ENCODE measurements around the gene APCS.

APCS gene

GRCh38 chr1:159561497-159561896 is 26.1 kb upstream of the APCS start:
- no peak for TF ChIP-seq CTCF (conservative IDR thresholded peaks at IDR 0.05; ENCODE audit: control insufficient read depth, insufficient read depth, low read depth, low read length)
- H3K4me3 ChIP-seq (ENCODE audit: control insufficient read depth, low read depth, low read length): no peak overlapping the region
- no peak for DNase-seq (ENCODE audit: low read depth)

- TF ChIP-seq CTCF (conservative IDR thresholded peaks at IDR 0.05; ENCODE audit: control insufficient read depth, insufficient read depth, low read depth, low read length): no peak
- no peak for DNase-seq (ENCODE audit: low read depth)
- H3K4me3 ChIP-seq (ENCODE audit: control insufficient read depth, low read depth, low read length): no peak overlapping the region
These were observed 24.9 kb upstream of the APCS start for GRCh38 chr1:159562680-159563079.

GRCh38 chr1:159577446-159577845 is 10.2 kb upstream of the APCS start:
- no peak overlapping the region for H3K4me3 ChIP-seq (ENCODE audit: control insufficient read depth, low read depth, low read length)
- no peak for DNase-seq (ENCODE audit: low read depth)
- TF ChIP-seq CTCF (conservative IDR thresholded peaks at IDR 0.05; ENCODE audit: control insufficient read depth, insufficient read depth, low read depth, low read length): no peak

GRCh38 chr1:159580340-159580739 is 7.3 kb upstream of the APCS start:
- TF ChIP-seq CTCF (conservative IDR thresholded peaks at IDR 0.05; ENCODE audit: control insufficient read depth, insufficient read depth, low read depth, low read length): no peak
- no peak for DNase-seq (ENCODE audit: low read depth)
- no peak overlapping the region for H3K4me3 ChIP-seq (ENCODE audit: control insufficient read depth, low read depth, low read length)

GRCh38 chr1:159581422-159581821 is 6.2 kb upstream of the APCS start:
- no peak for TF ChIP-seq CTCF (conservative IDR thresholded peaks at IDR 0.05; ENCODE audit: control insufficient read depth, insufficient read depth, low read depth, low read length)
- DNase-seq (ENCODE audit: low read depth): peak; percentile 46
- H3K4me3 ChIP-seq (ENCODE audit: control insufficient read depth, low read depth, low read length): no peak overlapping the region

GRCh38 chr1:159584536-159584935 is 3.1 kb upstream of the APCS start:
- no peak overlapping the region for H3K4me3 ChIP-seq (ENCODE audit: control insufficient read depth, low read depth, low read length)
- TF ChIP-seq CTCF (conservative IDR thresholded peaks at IDR 0.05; ENCODE audit: control insufficient read depth, insufficient read depth, low read depth, low read length): no peak
- no peak for DNase-seq (ENCODE audit: low read depth)

- no peak overlapping the region for H3K4me3 ChIP-seq (ENCODE audit: control insufficient read depth, low read depth, low read length)
- TF ChIP-seq CTCF (conservative IDR thresholded peaks at IDR 0.05; ENCODE audit: control insufficient read depth, insufficient read depth, low read depth, low read length): no peak
- no peak for DNase-seq (ENCODE audit: low read depth)
These were observed 4.4 kb downstream of the APCS start for GRCh38 chr1:159591981-159592380.

Measured in fibroblast of mammary gland (primary cell).